ENCODE data around the gene SLC52A3. TPM values are rescaled to one million over a fixed set of nuclear protein-coding genes. Genes with fewer than 3 reads are reported as not detected.

SLC52A3 gene
- total and polyA plus RNA-seq, 2 experiments from 2014 or later: not detected

DNA sequence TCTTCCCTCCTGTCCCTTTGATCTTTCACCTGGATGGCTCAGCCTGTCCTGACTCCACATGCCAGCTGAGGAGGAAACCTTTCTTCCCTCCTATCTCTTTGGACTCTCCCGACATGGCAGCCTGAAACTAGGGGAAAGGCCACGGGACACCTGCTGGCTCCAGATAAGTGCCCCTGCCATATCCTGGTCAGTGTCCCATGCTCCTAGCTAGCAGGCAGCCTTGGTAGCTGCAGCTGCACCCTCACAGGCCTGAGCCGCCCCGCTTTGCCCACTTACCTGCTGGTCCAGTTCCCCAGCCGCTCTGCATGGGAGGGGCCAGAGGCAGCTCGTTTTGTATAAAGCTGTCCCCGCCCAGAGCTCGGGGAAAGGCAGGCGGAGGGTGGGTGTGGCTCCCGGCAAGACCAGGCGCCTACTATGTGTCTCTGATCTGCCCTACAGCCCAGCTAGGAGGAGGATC lies 7.4 kb upstream of the SLC52A3 start:
- no peak overlapping the region for H2AFZ ChIP-seq
- no peaks in the 10 kb centered on the region for H3K9me2 ChIP-seq (ENCODE audit: insufficient read depth)
- H3F3A ChIP-seq (ENCODE audit: insufficient read depth): no peaks in the 10 kb centered on the region
- DNase-seq: no peak
- no peak overlapping the region for H3K4me3 ChIP-seq
- H3K79me2 ChIP-seq (ENCODE audit: insufficient read depth): no peaks in the 10 kb centered on the region
- H3K9me3 ChIP-seq (ENCODE audit: low read depth): no peaks in the 10 kb centered on the region
- H3K27me3 ChIP-seq (replicated peaks; ENCODE audit: insufficient read depth): peaks cover 14% of the 10 kb centered on the region
- H3K4me1 ChIP-seq (ENCODE audit: insufficient read depth): no peaks in the 10 kb centered on the region
- no peaks in the 10 kb centered on the region for H3K36me3 ChIP-seq (ENCODE audit: low read depth)
- H4K20me1 ChIP-seq (ENCODE audit: insufficient read depth): no peaks in the 10 kb centered on the region
- WGBS, 2 experiments (ENCODE audit: low coverage in 1 of 2, low lambda C conversion rate in 2 of 2, missing lambda C conversion rate in 2 of 2): 4 to 7% methylated on average over 11 of the region's 11 CpGs
- TF ChIP-seq EZH2phosphoT487 (IDR thresholded peaks at IDR 0.05; ENCODE audit: insufficient read depth, low read depth): no peak
- no peak for TF ChIP-seq EZH2 (IDR thresholded peaks at IDR 0.05; ENCODE audit: insufficient read depth, poor library complexity, severe bottlenecking)
- H3K9ac ChIP-seq: no peak overlapping the region
- in situ Hi-C loops (cut with MboI): no loop called here
- no peak overlapping the region for H3K4me2 ChIP-seq (ENCODE audit: unreplicated experiment)
- no peak overlapping the region for H3K27ac ChIP-seq

DNA sequence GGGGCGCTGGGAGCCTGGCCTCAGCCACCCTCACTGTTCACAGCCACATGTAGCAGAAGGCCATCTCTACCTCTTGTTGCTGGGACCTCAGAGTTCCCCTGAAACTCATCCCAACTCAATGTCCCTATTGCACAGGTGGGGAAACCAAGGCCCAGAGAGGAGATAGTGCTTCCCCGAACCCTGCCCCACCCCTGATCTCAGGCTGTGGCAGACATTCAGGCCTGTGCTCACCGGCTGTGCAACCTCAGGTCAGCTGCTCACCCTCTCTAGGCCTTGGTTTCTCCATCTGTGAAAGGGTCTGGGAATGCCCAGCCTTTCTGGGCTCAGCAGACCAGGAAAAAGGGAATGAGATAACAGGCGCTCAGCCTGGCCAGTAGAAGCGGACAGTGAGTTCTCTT lies 6.4 kb upstream of the SLC52A3 start:
- Histone ChIP-seq H3K4me3 (no peak overlapping the region), H3K27ac (no peak overlapping the region), H3F3A (ENCODE audit: insufficient read depth) (no peaks in the 10 kb centered on the region), H3K9ac (no peak overlapping the region), H3K9me2 (ENCODE audit: insufficient read depth) (no peaks in the 10 kb centered on the region), H3K4me2 (ENCODE audit: unreplicated experiment) (no peak overlapping the region), H3K4me1 (ENCODE audit: insufficient read depth) (no peaks in the 10 kb centered on the region), H3K79me2 (ENCODE audit: insufficient read depth) (no peaks in the 10 kb centered on the region), H2AFZ (no peak overlapping the region), H3K9me3 (ENCODE audit: low read depth) (no peaks in the 10 kb centered on the region), H3K27me3 (replicated peaks; ENCODE audit: insufficient read depth) (peaks cover 14% of the 10 kb centered on the region), H3K36me3 (ENCODE audit: low read depth) (no peaks in the 10 kb centered on the region), H4K20me1 (ENCODE audit: insufficient read depth) (no peaks in the 10 kb centered on the region)
- 27 to 33% methylated on average over 5 of the region's 5 CpGs for WGBS, 2 experiments (ENCODE audit: low coverage in 1 of 2, low lambda C conversion rate in 2 of 2, missing lambda C conversion rate in 2 of 2)
- TF ChIP-seq EZH2 (IDR thresholded peaks at IDR 0.05; ENCODE audit: insufficient read depth, poor library complexity, severe bottlenecking) (no peak), EZH2phosphoT487 (IDR thresholded peaks at IDR 0.05; ENCODE audit: insufficient read depth, low read depth) (no peak)
- in situ Hi-C loops (cut with MboI): no loop called here
- no peak for DNase-seq

DNA sequence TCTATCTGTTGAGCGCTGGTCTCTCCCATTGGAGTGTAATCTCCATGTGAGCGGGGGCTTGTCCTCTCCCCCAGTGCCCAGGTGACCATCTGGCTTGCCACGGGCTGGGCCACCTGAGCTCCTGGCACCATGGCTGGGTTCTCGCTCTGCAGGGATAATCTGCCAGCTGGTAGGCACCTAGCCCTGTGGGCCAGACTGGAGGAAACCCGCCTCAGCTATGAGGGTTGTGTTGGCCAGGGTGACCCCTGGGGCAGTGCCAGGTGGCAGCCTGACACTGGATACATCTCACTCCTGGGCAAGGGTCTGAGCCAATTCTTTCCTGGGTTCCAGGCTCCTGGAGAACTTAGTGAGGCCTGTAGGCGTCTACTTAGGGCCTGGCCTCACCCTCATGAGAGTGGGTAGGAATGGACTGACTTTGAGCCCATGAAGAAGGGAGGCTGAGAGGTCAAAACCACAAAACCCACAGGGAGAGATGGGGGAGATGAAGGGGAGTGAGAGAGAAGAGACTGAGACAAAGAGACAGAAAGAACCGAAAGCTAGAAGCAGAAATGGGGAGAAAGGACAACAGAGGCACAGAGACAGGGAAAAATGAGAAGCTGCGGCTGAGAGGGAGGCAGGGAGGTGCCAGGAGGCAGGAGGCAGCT lies 5.8 kb upstream of the SLC52A3 start:
- H4K20me1 ChIP-seq (ENCODE audit: insufficient read depth): no peaks in the 10 kb centered on the region
- no peaks in the 10 kb centered on the region for H3F3A ChIP-seq (ENCODE audit: insufficient read depth)
- no peak overlapping the region for H3K9ac ChIP-seq
- no peak overlapping the region for H3K27ac ChIP-seq
- H3K79me2 ChIP-seq (ENCODE audit: insufficient read depth): no peaks in the 10 kb centered on the region
- H3K4me2 ChIP-seq (ENCODE audit: unreplicated experiment): no peak overlapping the region
- WGBS, 2 experiments (ENCODE audit: low coverage in 1 of 2, low lambda C conversion rate in 2 of 2, missing lambda C conversion rate in 2 of 2): 45 to 51% methylated on average over 7 to 8 of the region's 8 CpGs
- TF ChIP-seq EZH2 (IDR thresholded peaks at IDR 0.05; ENCODE audit: insufficient read depth, poor library complexity, severe bottlenecking) (no peak), EZH2phosphoT487 (IDR thresholded peaks at IDR 0.05; ENCODE audit: insufficient read depth, low read depth) (no peak)
- no peaks in the 10 kb centered on the region for H3K9me2 ChIP-seq (ENCODE audit: insufficient read depth)
- in situ Hi-C loops (cut with MboI): no loop called here
- H3K4me1 ChIP-seq (ENCODE audit: insufficient read depth): no peaks in the 10 kb centered on the region
- no peak overlapping the region for H3K4me3 ChIP-seq
- DNase-seq: no peak
- H2AFZ ChIP-seq: no peak overlapping the region
- no peaks in the 10 kb centered on the region for H3K9me3 ChIP-seq (ENCODE audit: low read depth)
- H3K36me3 ChIP-seq (ENCODE audit: low read depth): no peaks in the 10 kb centered on the region
- H3K27me3 ChIP-seq (replicated peaks; ENCODE audit: insufficient read depth): peaks cover 14% of the 10 kb centered on the region

DNA sequence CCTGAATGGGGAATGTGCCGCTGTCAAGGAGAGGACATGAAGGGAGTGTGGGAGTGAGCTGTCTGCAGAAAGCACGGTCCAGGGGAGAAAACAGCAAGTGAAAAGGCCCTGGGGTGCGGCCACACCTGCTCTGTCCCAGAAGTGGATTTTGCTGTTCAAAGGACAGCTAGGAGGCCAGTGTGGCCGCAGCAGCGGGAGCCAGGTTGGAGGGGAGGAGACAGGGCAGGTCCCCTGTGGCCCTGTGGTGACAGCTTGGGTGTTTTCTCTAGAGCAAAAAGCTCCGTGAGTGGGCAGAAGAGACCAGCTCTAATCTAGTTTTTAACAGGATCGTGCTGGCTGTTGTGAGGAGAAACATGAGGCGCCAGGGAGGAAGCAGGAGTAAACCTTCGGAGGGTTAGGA lies 4.5 kb upstream of the SLC52A3 start:
- H3K9ac ChIP-seq: no peak overlapping the region
- H2AFZ ChIP-seq: no peak overlapping the region
- no peaks in the 10 kb centered on the region for H3K79me2 ChIP-seq (ENCODE audit: insufficient read depth)
- no peaks in the 10 kb centered on the region for H3F3A ChIP-seq (ENCODE audit: insufficient read depth)
- no peak overlapping the region for H3K4me3 ChIP-seq
- in situ Hi-C loops (cut with MboI): no loop called here
- H3K36me3 ChIP-seq (ENCODE audit: low read depth): no peaks in the 10 kb centered on the region
- TF ChIP-seq EZH2 (IDR thresholded peaks at IDR 0.05; ENCODE audit: insufficient read depth, poor library complexity, severe bottlenecking) (no peak), EZH2phosphoT487 (IDR thresholded peaks at IDR 0.05; ENCODE audit: insufficient read depth, low read depth) (no peak)
- DNase-seq: no peak
- WGBS, 2 experiments (ENCODE audit: low coverage in 1 of 2, low lambda C conversion rate in 2 of 2, missing lambda C conversion rate in 2 of 2): 36 to 40% methylated on average over 9 of the region's 9 CpGs
- H4K20me1 ChIP-seq (ENCODE audit: insufficient read depth): no peaks in the 10 kb centered on the region
- no peaks in the 10 kb centered on the region for H3K4me1 ChIP-seq (ENCODE audit: insufficient read depth)
- no peak overlapping the region for H3K27ac ChIP-seq
- H3K9me3 ChIP-seq (ENCODE audit: low read depth): no peaks in the 10 kb centered on the region
- H3K27me3 ChIP-seq (replicated peaks; ENCODE audit: insufficient read depth): peaks cover 14% of the 10 kb centered on the region
- no peaks in the 10 kb centered on the region for H3K9me2 ChIP-seq (ENCODE audit: insufficient read depth)
- H3K4me2 ChIP-seq (ENCODE audit: unreplicated experiment): no peak overlapping the region
